Right atrium auricular region (tissue), 2 donors: Measurements from ENCODE around the gene THSD7B. TPM values are rescaled to one million over a fixed set of nuclear protein-coding genes. Genes with fewer than 3 reads are reported as not detected.

Experiments
- DNase-seq: peaks from one replicate; pipeline ENCODE4 v3.0.0-alpha.2; 2019; ENCODE audit warnings: low spot score
- H3K27ac ChIP-seq, 2 donors: fragments of 200-600 bp; sonication (generic); 1 replicate in 1 of 2; 2 replicates in 1 of 2; pipeline ENCODE4 v1.5.1; 2016 to 2019
- H3K27me3 ChIP-seq, 2 donors: fragments of 200-600 bp; sonication (generic); one replicate each; pipeline versions ENCODE4 v1.5.1 to v1.6.0; 2017 to 2019
- H3K36me3 ChIP-seq: fragments of 200-600 bp; sonication (generic); one replicate; pipeline ENCODE4 v1.5.1; 2016
- H3K4me1 ChIP-seq, 2 donors: fragments of 200-600 bp; sonication (generic); one replicate each; pipeline versions ENCODE4 v1.5.1 to v1.6.0; 2017 to 2019
- H3K4me3 ChIP-seq, 2 donors: fragments of 200-600 bp; sonication (generic); 1 replicate in 1 of 2; 2 replicates in 1 of 2; pipeline ENCODE4 v1.5.1; 2017 to 2019; ENCODE audit warnings: mild to moderate bottlenecking in 1 of 2, moderate library complexity in 1 of 2
- H3K9me3 ChIP-seq, 2 donors: fragments of 200-600 bp; sonication (generic); one replicate each; pipeline ENCODE4 v1.5.1; 2019
- CTCF ChIP-seq, 2 donors: fragments of 200-600 bp; sonication (generic); IDR thresholded peaks; one replicate each; pipeline ENCODE4 v1.5.1; 2019; ENCODE audit warnings: antibody characterized with exemption in 2 of 2
- total RNA-seq, 2 donors: library from RNA; depleted of rRNA; stranded (reverse); fragments of >200 nt; gene quantifications; one replicate each; pipeline ENCODE4 v1.1.0, GENCODE V29; 2016

THSD7B gene
- total RNA-seq, 2 donors from 2014 or later = 0.07 to 0.08 TPM

- no peak for TF ChIP-seq CTCF (IDR thresholded peaks at IDR 0.05)
- H3K27ac ChIP-seq = no peak overlapping the region
- H3K27me3 ChIP-seq = no peaks in the 10 kb centered on the region
- H3K36me3 ChIP-seq = no peaks in the 10 kb centered on the region
- H3K9me3 ChIP-seq = peaks cover 0 to 6% of the 10 kb centered on the region in 2 donors
- H3K4me1 ChIP-seq = no peaks in the 10 kb centered on the region
- DNase-seq = no peak
- no peak overlapping the region for H3K4me3 ChIP-seq
Observed at GRCh38 chr2:137724912-137725311, 959.6 kb downstream of the THSD7B start.
